H1 (cell line): ENCODE measurements around the gene CCR1. TPM values are rescaled to one million over a fixed set of nuclear protein-coding genes. Genes with fewer than 3 reads are reported as not detected.

ENCODE experiments used
- polyA plus RNA-seq, 7 experiments: library from polyadenylated mRNA; depleted of rRNA in 3 of 7; stranded (reverse) in 5 of 7; unstranded in 2 of 7; fragments of >200 nt in 5 of 7; fragments of 200-250 nt in 2 of 7; gene quantifications; 1 replicate in 5 of 7; 2 replicates in 1 of 7; 4 replicates in 1 of 7; pipeline versions ENCODE4 v1.2.1 to v1.2.3, GENCODE V29; 2011 to 2013; ENCODE audit warnings: missing spikeins in 2 of 7, mixed read lengths in 2 of 7
- total RNA-seq: library from RNA; stranded (reverse); fragmentation: NEBNext Ultra II Directional; extraction: Animal tissue kit (Norgen Biotek cat#: 25700); gene quantifications from 2 replicates; pipeline ENCODE4 v1.2.1, GENCODE V29; 2021
- TF ChIP-seq, protein P1 (sequence below), 3 experiments: IDR thresholded peaks; 1 replicate in 2 of 3; 2 replicates in 1 of 3; pipeline versions ENCODE4 v1.5.1 to v1.6.1; 2011; ENCODE audit warnings: low read length in 3 of 3, mild to moderate bottlenecking in 3 of 3, inconsistent platforms in 2 of 3, low read depth in 1 of 3, moderate library complexity in 1 of 3; ENCODE audit not compliant: insufficient read depth in 1 of 3; ENCODE audit errors: control extremely low read depth in 1 of 3

CCR1 gene
- total and polyA plus RNA-seq, 2 of the 8 experiments (the other 6 are each of a cell fraction or from before 2014, with no cell fraction given): not detected

DNA sequence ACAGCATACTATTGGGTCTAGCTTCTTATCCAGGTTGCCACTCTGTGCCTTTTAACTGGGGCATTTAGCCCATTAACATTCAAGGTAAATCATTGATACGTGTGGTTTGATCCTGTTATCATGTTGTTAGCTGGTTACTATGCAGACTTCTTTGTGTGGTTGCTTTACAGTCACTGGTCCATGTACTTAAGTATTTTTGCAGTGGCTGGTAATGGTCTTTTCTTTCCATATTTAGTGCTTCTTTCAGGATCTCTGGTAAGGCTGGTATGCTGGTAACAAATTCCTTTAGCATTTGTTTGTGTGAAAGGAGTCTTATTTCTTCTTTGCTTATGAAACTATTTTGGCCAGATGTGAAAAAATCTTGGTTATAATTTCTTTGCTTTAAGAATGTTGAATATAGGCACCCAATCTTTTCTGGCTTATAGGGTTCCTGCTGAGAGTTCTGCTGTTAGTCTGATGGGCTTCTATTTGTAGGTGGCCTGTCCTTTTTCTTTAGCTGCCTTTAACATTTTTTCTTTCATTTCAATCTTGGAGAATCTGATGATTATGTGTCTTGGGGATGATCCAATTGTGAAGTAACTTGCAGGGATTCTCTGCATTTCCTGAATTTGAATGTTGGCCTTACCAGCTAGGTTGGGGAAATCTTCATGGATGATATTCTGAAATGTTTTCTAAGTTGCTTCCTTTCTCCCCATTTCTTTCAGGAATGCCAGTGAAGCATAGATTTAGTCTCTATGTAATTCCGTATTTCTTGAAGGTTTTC is 39.3 kb downstream of the CCR1 start (continued):
- TF ChIP-seq, protein P1, sequence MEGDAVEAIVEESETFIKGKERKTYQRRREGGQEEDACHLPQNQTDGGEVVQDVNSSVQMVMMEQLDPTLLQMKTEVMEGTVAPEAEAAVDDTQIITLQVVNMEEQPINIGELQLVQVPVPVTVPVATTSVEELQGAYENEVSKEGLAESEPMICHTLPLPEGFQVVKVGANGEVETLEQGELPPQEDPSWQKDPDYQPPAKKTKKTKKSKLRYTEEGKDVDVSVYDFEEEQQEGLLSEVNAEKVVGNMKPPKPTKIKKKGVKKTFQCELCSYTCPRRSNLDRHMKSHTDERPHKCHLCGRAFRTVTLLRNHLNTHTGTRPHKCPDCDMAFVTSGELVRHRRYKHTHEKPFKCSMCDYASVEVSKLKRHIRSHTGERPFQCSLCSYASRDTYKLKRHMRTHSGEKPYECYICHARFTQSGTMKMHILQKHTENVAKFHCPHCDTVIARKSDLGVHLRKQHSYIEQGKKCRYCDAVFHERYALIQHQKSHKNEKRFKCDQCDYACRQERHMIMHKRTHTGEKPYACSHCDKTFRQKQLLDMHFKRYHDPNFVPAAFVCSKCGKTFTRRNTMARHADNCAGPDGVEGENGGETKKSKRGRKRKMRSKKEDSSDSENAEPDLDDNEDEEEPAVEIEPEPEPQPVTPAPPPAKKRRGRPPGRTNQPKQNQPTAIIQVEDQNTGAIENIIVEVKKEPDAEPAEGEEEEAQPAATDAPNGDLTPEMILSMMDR (IDR thresholded peaks at IDR 0.05; ENCODE audit: control extremely low read depth in 1 of 3, insufficient read depth in 1 of 3, low read depth in 1 of 3, low read length in 3 of 3): no peak
